Measurements from ENCODE around the gene HERC2. TPM values are rescaled to one million over a fixed set of nuclear protein-coding genes. Genes with fewer than 3 reads are reported as not detected.

The HERC2 gene
- total and polyA plus RNA-seq, 9 of the 15 experiments (the other 6 are each of a cell fraction or from before 2014, with no cell fraction given), result 10.6 to 84.0 (median 42.6) TPM

- Histone ChIP-seq H3K4me1 (replicated peaks in 1 of 2; ENCODE audit: control insufficient read depth in 2 of 2, insufficient read depth in 2 of 2, low read length in 2 of 2) (peaks cover 0 to 3% of the 10 kb centered on the region in 2 experiments; a peak in 1 of 5 replicates), H3K36me3 (ENCODE audit: control insufficient read depth, insufficient read depth, low read length) (peaks cover 84% of the 10 kb centered on the region), H4K20me1 (replicated peaks; ENCODE audit: control insufficient read depth, insufficient read depth, low read length) (no peaks in the 10 kb centered on the region; the same call in 1 of the 2 replicates), H3K4me3 (no peak overlapping the region), H3K9me3 (replicated peaks; ENCODE audit: control insufficient read depth, insufficient read depth, low read depth, low read length) (no peaks in the 10 kb centered on the region), H3K79me2 (ENCODE audit: control insufficient read depth, insufficient read depth, low read length) (no peaks in the 10 kb centered on the region; the same call in 2 of the 3 replicates), H3K9me1 (ENCODE audit: control insufficient read depth, insufficient read depth, low read length) (no peaks in the 10 kb centered on the region), H3K27ac (ENCODE audit: extremely low read depth, low read depth, low read length) (no peak overlapping the region), H3K27me3 (ENCODE audit: control insufficient read depth in 2 of 2, insufficient read depth in 2 of 2, low read length in 2 of 2) (no peaks in the 10 kb centered on the region), H2AFZ (ENCODE audit: low read depth, low read length) (no peak overlapping the region), H3K9ac (ENCODE audit: insufficient read depth in 1 of 2, low read depth in 2 of 2, low read length in 2 of 2) (no peak overlapping the region), H3K4me2 (ENCODE audit: insufficient read depth, low read length) (no peak overlapping the region)
- BruUV-seq (replicated peaks), result no TSS peak
- POLR2A ChIA-PET, result interaction anchor here (0.6 kb wide), 1 partner anchor 50 kb away, joined by 3 read pairs; no protein-coding TSS in a partner anchor
- DNase-seq (ENCODE audit: extremely low read depth in 1 of 4, low spot score in 3 of 4) (no peak), FAIRE-seq (no peak), ATAC-seq (no peak)
- 96% methylated on average over 10 of the region's 10 CpGs for WGBS (ENCODE audit: insufficient coverage, low coverage, missing lambda C conversion rate)
- CTCF ChIA-PET (ENCODE audit: low intra/inter-chr PET ratio), result interaction anchor here (0.6 to 1.4 kb wide), 2 partner anchors 104 to 1236 kb away, joined by 3 read pairs; no protein-coding TSS in a partner anchor
- intact Hi-C loops (cut with micrococcal nuclease), result no loop called here
- TF ChIP-seq POLR2AphosphoS2 (IDR thresholded peaks at IDR 0.05; ENCODE audit: low read length), result no peak
- no peak for TF ChIP-seq ATF3 (IDR thresholded peaks at IDR 0.05)
- no peak for TF ChIP-seq ATF3 (CRISPR knock-in tag; conservative IDR thresholded peaks at IDR 0.05)
- no peak for TF ChIP-seq CBX2 (IDR thresholded peaks at IDR 0.05; ENCODE audit: insufficient read depth, low read length, poor library complexity, severe bottlenecking)
- TF ChIP-seq POLR2AphosphoS5 (IDR thresholded peaks at IDR 0.05; ENCODE audit: control insufficient read depth, insufficient read depth, low read depth, low read length), result no peak
- TF ChIP-seq, protein P1, sequence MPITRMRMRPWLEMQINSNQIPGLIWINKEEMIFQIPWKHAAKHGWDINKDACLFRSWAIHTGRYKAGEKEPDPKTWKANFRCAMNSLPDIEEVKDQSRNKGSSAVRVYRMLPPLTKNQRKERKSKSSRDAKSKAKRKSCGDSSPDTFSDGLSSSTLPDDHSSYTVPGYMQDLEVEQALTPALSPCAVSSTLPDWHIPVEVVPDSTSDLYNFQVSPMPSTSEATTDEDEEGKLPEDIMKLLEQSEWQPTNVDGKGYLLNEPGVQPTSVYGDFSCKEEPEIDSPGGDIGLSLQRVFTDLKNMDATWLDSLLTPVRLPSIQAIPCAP (CRISPR knock-in tag; IDR thresholded peaks at IDR 0.05; ENCODE audit: borderline replicate concordance), result no peak
- TF ChIP-seq, protein P2, sequence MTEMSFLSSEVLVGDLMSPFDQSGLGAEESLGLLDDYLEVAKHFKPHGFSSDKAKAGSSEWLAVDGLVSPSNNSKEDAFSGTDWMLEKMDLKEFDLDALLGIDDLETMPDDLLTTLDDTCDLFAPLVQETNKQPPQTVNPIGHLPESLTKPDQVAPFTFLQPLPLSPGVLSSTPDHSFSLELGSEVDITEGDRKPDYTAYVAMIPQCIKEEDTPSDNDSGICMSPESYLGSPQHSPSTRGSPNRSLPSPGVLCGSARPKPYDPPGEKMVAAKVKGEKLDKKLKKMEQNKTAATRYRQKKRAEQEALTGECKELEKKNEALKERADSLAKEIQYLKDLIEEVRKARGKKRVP (CRISPR knock-in tag; IDR thresholded peaks at IDR 0.05), result no peak
- TF ChIP-seq ZNF12 (CRISPR knock-in tag; IDR thresholded peaks at IDR 0.05), result no peak
- no peak for TF ChIP-seq MCM5 (IDR thresholded peaks at IDR 0.05; ENCODE audit: low read depth)
- TF ChIP-seq TAL1 (IDR thresholded peaks at IDR 0.05), result no peak
- no peak for TF ChIP-seq ZNF589 (CRISPR knock-in tag; IDR thresholded peaks at IDR 0.05; ENCODE audit: low read depth)
- no peak for TF ChIP-seq TRIM28 (IDR thresholded peaks at IDR 0.05)
- TF ChIP-seq MED1 (CRISPR knock-in tag; IDR thresholded peaks at IDR 0.05; ENCODE audit: borderline replicate concordance), result no peak
- no peak for TF ChIP-seq PHB (CRISPR knock-in tag; IDR thresholded peaks at IDR 0.05)
- no peak for TF ChIP-seq CHAMP1 (IDR thresholded peaks at IDR 0.05)
- TF ChIP-seq SMARCE1 (IDR thresholded peaks at IDR 0.05), result no peak
- no peak for TF ChIP-seq SAP30 (IDR thresholded peaks at IDR 0.05; ENCODE audit: borderline replicate concordance, insufficient read depth, low read depth, low read length, poor library complexity, severe bottlenecking)
- in situ Hi-C loops (cut with MboI), result loop anchor here (10.0 kb wide), 1 partner anchor 1230 kb away; no protein-coding TSS in a partner anchor
These were observed 197.1 kb downstream of the HERC2 start for GRCh38 chr15:28124841-28125240.
